Measurements from ENCODE around the gene NDST4.

NDST4 gene

DNA sequence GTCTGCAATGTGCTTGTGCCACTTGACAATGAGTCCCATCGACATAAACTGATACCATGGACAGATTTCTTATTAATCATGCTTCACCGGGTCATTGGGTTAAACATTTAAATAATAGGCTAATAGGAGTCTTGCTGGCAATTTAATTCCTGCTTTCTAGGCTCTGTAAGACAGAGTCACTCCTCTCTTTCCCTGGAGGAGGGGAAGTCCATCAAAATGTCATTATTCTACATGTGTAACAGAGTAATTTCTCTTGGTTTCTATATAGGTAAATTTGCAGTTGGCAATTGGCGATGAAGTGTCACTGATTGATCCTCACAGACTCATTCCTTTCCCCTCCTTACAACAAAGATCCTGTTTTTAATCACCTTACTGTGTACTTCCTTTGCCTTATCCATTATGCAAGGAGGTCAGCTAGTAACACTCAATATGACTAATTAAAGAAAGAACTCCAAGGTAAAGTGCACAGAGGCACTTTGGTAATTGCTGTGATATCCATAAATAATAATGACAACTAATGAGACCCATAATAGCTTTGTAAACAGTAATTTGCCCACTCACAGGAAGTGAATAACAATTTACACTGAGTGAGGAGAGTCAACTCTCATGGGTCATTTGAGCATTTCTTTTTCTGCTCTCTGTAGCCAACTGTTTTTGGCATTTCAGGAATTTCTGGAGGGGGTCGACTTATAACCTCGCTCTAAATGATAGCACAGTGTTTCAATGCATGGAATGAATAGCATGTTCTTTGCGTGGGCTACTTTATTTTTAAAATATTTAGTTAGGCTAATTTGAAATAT lies 330.8 kb downstream of the NDST4 start:
- DNase-seq: no peak

DNA sequence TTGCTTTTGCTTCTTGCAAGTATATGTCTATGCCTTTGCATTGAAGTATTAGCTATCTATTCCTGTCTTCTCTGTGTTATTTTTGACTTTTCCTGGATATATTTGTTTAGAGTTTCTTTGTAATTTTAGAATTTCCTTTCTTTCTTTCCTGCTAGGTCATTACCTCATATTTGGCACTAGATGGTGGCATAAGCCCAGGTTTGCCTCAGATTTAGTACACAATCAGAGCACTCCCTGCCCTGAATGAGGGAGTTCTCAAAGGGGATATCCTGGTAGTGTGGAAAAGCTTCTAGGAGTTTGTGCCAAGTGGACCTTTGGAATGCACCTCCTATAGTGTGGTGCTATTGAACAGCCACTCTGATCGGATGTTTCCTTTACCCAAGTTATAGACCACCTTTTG lies 333.2 kb downstream of the NDST4 start:
- DNase-seq: no peak

Data from activated CD4-positive, alpha-beta T cell treated with anti-CD3 and anti-CD28 coated beads, Interleukin-2, amount 50 U/mL, for 48 hours (primary cell).